GM19324 (cell line): Measurements from ENCODE around the gene UBLCP1.
A peak's percentile ranks its signal among the peaks of the same experiment; 100 is the strongest.

Source experiments
- ATAC-seq: cut with Tn5 transposase; IDR thresholded peaks from one replicate; pipeline ENCODE4 v1.9.1; 2021; ENCODE audit warnings: mild to moderate bottlenecking, moderate library complexity; ENCODE audit not compliant: unreplicated experiment, low FRiP score

UBLCP1 gene

GRCh38 chr5:159309689-159310433 is 46.8 kb downstream of the UBLCP1 start:
- no peak for ATAC-seq

- ATAC-seq, result no peak
These were observed 47.4 kb downstream of the UBLCP1 start for GRCh38 chr5:159310511-159310910.

- no peak for ATAC-seq
These were observed 48.0 kb downstream of the UBLCP1 start for GRCh38 chr5:159311063-159311462.

- no peak for ATAC-seq
These were observed 50.1 kb downstream of the UBLCP1 start for GRCh38 chr5:159313197-159313596.

GRCh38 chr5:159316519-159317383 is 53.7 kb downstream of the UBLCP1 start:
- ATAC-seq, result no peak

- no peak for ATAC-seq
These were observed 54.8 kb downstream of the UBLCP1 start for GRCh38 chr5:159317849-159318248.

GRCh38 chr5:159318448-159318847 is 55.4 kb downstream of the UBLCP1 start:
- ATAC-seq, result no peak

GRCh38 chr5:159319363-159319762 is 56.3 kb downstream of the UBLCP1 start:
- ATAC-seq, result no peak

- ATAC-seq, result no peak
These were observed 56.7 kb downstream of the UBLCP1 start for GRCh38 chr5:159319832-159320231.

- ATAC-seq, result no peak
These were observed 59.1 kb downstream of the UBLCP1 start for GRCh38 chr5:159322180-159322579.

- ATAC-seq, result no peak
These were observed 61.1 kb downstream of the UBLCP1 start for GRCh38 chr5:159324102-159324755.

GRCh38 chr5:159324986-159325385 is 61.9 kb downstream of the UBLCP1 start:
- no peak for ATAC-seq

GRCh38 chr5:159330131-159330800 is 67.2 kb downstream of the UBLCP1 start, which contains the start of gene IL12B:
TSS of gene IL12B (minus strand) at chr5:159330487. CDS start at chr5:159326782, 3,705 bp downstream.
- no peak for ATAC-seq

- peak; percentile 42 for ATAC-seq
These were observed 68.2 kb downstream of the UBLCP1 start for GRCh38 chr5:159331093-159331973.

GRCh38 chr5:159332800-159333544 is 69.9 kb downstream of the UBLCP1 start:
- peak; percentile 48 for ATAC-seq

GRCh38 chr5:159333545-159333925 is 70.4 kb downstream of the UBLCP1 start:
- ATAC-seq, result no peak
